Right ventricle myocardium inferior (tissue), 1 donor: ENCODE data around the gene MYO7A. TPM values are rescaled to one million over a fixed set of nuclear protein-coding genes. Genes with fewer than 3 reads are reported as not detected.
A peak's percentile ranks its signal among the peaks of the same experiment; 100 is the strongest.

Source experiments
- ATAC-seq: fragments of 200-7000 bp; cut with Tn5 transposase; one replicate; pipeline ENCODE4 v1.9.1; 2020; ENCODE audit warnings: mild to moderate bottlenecking, moderate library complexity
- DNase-seq: peaks from one replicate; pipeline ENCODE4 v3.0.0; 2021; ENCODE audit errors: missing footprints
- intact Hi-C: fragments of 100-400 bp; cut with DNase I; formaldehyde crosslinking; loops from one replicate; pipeline ENCODE4 v1.11.0; 2022
- total RNA-seq: library from RNA; stranded (reverse); fragmentation: NEBNext Ultra II Directional; extraction: Animal tissue kit (Norgen Biotek cat#: 25700); gene quantifications from one replicate; pipeline ENCODE4 v1.2.1, GENCODE V29; 2021
- donor health status: DM: no; HTN: yes; CAD: no; lungs with severe emphysema.

The MYO7A gene
- total RNA-seq, 1 donor from 2014 or later: 7.0 TPM

DNA sequence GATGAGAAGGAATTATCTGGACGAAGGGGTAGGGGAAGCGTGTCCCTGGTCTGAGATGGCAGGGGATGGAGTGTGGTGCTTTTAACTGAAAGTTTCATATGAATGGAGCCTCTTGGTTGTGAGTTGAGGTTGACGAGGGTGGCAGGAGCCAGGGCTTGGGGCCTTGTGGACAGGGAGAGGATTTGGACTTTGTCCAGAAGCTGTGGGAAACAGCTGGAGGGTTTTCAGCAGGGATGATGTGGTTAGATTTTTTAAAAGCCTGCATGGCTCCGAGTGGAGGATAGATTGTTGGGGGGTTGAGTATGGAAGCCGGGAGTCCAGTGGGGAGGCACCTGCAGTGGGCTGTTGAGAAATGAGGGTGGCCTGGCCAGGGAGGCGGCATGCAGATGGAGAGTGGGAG is 24.8 kb downstream of the MYO7A start:
- intact Hi-C loops: no loop called here
- DNase-seq: no peak

DNA sequence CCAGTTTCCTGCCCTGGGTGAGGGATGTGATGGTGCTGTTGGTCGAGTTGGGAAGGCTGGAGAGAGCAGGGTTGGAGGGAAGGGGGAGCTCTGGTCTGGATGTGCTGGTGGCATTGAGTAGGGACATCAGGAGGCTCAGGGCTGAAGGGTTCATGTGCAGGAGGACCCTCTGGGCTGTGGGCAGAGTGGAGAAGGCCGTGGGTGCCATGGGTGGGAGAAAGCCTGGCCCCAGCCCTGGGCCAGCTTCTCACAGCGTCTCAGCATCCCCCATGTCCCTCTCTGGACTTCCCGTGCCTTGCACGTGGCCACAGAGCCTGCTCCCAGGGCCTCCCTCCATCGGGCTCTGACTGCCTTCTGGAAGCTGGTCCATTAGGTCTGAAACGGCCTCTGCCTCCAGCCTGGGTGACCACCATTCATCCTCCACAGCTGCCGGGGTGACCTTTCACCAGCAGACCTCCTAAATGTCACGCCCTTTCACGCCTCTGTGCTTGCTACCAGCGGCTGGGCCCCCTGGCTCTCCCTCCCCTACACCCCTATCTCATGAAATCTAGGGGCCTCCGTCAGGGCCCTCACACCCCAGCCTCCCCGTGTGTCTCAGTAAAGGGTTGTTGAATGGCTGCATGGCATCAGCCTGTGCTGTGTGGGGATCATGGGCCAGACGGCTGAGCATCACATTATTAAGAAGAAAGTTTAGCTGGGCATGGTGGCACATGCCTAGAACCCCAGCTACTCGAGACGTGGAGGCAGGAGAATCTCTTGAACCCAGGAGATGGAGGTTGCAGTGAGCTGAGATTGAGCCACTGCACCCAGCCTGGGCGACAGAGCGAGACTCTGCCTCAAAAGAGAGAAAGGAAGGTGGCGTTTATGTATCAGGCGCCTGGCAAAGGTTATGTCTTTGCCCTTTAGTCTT is 25.5 kb downstream of the MYO7A start:
- DNase-seq (peak; percentile 60), ATAC-seq (no peak)
- intact Hi-C loops: no loop called here

More for the DNA sequence above, 24.8 kb downstream of the MYO7A start:
- no peak for ATAC-seq

DNA sequence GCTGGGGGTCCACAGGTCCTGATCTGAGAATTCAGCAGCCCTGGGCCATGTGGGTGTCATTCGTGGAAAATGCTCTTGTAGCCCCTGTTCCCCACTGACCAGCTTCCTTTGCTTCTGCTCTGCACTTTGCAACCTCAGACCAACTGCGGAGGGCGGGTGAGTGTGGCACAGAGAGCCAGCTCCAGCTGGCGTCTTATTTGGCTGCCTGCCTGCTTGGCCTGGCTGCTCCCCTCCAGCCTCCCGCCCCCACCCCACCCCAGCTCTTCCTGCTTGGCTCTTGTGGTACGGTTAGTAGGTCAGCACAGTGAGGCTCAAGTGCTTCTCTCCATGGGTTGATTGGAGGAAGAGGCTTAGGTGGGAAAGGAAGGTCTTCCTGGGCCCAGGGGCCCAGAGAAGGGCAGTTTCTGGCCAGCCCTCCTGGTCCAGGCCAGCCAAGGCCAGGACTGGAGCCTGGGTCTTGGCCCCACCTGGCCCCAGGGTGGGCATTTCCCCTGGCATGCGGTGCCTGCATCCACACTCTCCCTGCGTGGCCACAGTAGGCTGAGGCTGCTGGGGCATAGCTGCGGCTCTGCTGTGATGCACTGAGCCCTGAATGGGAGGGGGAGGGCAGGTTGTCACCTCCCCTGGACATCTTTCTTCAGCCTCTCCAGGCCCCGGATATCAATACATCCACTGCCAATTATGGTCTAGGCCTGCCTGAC is 26.5 kb downstream of the MYO7A start:
- peak; percentile 83 for DNase-seq
- intact Hi-C loops: no loop called here
- ATAC-seq: peak; percentile 82

DNA sequence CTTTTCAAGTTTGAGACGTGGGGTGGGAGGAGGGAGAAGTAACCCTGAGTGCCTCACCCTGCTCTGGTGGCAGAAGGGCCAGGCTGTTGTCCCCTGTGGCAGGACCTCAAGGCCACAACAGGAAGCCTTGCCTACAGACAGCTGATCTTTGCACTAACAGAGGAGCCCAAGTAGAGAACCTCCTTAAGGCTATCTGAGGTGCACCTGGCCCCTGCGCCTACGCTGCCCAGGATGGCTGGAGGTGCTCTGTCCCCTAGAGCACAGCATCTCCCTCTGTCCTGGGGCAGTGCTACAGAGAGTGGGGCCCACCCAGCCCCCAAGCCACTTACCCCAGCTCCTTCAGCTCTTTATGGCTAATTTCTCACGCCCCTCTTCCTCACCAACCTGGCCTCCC is 27.0 kb downstream of the MYO7A start:
- DNase-seq: peak; percentile 33
- intact Hi-C loops: no loop called here

DNA sequence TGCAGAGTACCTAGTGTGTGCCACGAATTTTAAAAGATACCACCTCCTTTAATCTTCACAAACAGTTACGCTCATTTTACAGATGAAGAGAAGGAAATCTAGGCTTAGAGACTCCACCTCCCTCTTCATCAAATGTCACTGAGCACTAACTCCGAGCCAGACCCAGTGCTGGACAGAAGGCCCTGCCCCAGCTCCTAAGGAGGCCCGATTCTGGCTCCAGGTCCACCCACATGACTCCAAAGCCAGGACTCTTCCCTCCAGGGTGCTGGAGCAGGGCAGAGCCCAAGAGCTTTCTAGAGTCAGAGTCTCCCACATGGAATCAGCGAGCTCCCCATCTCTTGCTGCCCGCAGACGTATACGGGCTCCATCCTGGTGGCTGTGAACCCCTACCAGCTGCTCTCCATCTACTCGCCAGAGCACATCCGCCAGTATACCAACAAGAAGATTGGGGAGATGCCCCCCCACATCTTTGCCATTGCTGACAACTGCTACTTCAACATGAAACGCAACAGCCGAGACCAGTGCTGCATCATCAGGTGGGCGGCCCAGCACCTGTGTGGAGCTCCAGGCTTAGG is 27.6 kb downstream of the MYO7A start:
- ATAC-seq (no peak), DNase-seq (no peak)
- intact Hi-C loops: no loop called here

More for the DNA sequence above, 27.0 kb downstream of the MYO7A start:
- ATAC-seq: no peak

DNA sequence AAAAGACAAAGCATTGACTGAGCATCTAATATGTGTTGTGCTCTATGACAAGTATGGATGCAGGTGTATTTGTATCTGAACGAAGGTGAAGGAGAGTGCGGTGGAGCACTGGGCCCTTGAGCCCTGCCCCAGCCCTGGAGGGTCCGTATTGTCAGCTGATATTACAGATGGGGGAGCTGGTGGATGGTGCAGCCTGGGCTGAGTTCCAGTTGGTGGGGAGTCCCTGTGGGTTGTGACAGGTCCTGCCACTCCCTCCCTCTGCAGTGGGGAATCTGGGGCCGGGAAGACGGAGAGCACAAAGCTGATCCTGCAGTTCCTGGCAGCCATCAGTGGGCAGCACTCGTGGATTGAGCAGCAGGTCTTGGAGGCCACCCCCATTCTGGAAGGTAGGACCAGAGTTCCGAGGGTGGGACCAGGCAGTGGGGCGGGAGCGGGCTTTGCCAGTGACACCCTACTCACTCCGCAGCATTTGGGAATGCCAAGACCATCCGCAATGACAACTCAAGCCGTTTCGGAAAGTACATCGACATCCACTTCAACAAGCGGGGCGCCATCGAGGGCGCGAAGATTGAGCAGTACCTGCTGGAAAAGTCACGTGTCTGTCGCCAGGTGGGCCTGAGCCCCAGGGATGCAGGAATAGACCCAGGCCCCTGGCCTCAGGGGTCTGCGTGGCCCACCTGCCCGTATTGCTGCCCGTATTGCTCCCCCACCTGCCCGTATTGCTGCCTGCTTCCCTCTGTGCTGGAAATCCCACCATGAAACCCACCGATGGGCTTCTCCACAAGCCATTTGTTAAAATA is 28.6 kb downstream of the MYO7A start:
- intact Hi-C loops: no loop called here
- ATAC-seq (no peak), DNase-seq (peak; percentile 59)

DNA sequence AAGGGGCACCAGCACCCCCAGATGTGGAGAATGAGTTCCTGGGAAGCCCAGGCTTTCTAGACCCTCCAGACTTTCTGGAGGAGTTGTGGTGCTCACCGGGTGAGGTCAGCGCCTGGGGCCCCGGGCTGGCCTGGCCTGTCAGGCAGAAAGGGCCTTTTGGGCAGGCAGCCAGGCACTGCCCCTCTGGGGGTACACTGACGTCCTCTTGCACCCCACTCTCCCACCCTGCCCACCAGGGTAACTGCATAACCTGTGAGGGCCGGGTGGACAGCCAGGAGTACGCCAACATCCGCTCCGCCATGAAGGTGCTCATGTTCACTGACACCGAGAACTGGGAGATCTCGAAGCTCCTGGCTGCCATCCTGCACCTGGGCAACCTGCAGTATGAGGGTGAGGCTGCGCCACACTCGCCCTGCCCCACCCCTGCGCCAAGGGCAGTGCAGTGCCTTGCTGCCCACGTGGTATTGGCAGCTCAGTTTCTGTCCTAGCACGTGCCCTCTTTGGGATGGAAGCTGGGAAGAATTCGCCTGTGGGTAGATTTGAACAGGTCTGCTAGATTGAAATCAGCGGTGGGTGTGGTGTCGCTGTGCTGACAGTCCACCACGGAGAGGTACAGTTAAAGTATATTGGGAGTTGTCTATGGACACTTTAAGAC is 30.1 kb downstream of the MYO7A start:
- DNase-seq (peak; percentile 9), ATAC-seq (no peak)
- intact Hi-C loops: no loop called here

DNA sequence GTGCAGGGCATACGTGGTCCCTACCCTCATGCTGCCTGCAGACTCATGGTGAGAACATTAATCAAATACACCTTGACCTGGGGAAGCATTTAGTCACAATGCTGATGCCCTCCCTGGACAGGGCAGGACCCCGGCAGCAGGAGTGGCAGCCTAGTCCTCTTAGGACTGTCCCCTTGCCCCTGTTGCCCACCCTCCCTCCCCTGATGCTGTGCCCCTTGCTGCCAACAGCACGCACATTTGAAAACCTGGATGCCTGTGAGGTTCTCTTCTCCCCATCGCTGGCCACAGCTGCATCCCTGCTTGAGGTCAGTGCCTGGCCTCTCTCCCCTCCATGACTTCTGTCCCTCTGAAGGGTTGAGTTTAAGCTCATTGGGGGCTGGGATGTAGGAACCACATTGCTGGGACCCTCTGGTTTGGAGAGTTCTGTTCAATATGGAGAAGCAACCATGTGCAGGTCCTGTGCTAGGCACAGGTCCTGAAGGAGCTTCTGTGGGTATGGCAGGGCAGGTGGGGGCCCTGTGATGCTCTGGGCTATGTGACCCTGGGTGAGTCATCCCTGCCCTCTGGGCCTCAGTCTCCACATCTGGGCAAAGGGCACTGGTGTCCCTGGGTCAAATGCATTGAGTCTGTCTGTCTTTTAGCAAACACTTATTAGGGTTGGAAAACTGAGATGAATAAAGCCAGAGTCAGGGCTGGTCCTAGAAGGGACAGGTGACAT is 31.3 kb downstream of the MYO7A start:
- DNase-seq (peak; percentile 56), ATAC-seq (no peak)
- intact Hi-C loops: no loop called here

DNA sequence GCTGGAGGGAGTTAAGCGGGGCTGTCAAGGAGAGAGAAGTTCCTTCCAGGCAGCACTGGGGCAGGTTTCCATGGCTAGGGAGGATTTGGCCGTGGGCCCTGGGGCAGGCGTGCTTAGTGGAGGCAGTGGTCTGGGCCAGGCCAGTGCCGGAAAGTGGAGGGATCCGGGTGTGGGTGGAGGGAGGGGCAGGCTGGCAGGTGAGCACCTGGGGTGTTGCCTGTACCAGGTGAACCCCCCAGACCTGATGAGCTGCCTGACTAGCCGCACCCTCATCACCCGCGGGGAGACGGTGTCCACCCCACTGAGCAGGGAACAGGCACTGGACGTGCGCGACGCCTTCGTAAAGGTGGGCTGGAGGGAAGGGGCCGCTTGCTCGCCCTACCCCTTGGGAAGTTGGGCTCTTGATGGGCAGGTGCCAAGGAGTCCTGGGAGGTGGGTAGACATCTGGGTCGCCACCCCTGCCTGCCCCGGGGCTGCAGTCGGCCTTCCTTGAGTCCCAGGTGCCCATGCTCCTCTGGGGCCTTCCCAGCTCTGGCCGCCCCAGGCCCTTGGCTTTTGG is 32.0 kb downstream of the MYO7A start:
- DNase-seq (peak; percentile 37), ATAC-seq (no peak)
- intact Hi-C loops: no loop called here

DNA sequence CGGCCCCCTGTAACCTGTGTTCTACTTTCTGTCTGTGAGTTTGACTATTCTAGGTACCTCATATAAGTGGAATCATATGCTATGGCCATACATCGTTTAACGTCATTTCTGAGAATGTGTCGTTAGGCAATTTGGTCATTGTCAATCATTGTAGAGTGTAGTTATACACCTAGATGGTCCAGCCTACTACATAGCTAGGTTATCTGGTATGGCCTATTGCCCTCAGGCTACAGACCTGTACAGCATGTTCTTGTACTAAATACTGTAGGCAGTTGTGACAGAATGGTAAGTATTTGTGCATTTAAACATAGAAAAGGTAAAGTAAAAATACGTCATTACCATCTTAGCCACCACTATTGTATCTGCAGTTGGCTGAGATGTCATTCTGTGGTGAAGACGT is 35.2 kb downstream of the MYO7A start:
- intact Hi-C loops: no loop called here
- no peak for ATAC-seq
- no peak for DNase-seq

DNA sequence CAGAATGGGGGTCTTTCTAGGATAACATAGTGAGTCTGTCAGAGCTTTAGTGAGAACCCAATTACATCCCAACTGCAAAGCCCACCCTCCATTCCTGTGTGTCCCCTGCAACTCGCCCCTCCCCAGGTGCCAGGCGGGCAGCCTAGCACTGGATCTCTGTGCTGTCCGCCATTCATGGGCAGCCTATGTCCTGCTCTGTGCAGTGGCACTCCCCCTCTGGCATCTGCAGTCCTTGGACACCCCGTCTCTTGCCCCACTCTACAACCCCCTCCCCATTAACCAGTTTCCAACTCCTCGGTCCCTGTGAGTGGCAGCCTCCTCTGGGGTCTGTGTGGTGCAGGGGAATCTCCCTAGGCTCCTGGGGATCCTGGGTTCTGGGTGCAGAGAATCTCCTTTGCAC is 37.0 kb downstream of the MYO7A start:
- no peak for ATAC-seq
- peak; percentile 34 for DNase-seq
- intact Hi-C loops: no loop called here

DNA sequence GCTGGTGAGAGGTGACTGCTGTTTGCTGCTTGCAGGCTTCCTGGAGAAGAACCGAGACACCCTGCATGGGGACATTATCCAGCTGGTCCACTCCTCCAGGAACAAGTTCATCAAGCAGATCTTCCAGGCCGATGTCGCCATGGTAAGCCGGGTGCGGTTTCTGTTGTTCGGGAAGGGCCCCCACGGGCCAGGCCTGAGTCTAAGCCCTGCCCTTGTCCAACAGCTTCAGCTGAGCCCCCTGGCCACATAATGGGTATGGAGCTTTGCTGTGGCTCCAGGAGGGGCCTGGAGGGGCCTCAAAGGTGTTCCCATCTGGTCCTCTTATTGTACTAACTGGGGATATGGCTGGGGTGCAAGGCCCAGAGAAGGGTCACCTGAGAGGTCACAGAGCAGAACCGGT is 38.0 kb downstream of the MYO7A start:
- DNase-seq (peak; percentile 35), ATAC-seq (no peak)
- intact Hi-C loops: no loop called here

DNA sequence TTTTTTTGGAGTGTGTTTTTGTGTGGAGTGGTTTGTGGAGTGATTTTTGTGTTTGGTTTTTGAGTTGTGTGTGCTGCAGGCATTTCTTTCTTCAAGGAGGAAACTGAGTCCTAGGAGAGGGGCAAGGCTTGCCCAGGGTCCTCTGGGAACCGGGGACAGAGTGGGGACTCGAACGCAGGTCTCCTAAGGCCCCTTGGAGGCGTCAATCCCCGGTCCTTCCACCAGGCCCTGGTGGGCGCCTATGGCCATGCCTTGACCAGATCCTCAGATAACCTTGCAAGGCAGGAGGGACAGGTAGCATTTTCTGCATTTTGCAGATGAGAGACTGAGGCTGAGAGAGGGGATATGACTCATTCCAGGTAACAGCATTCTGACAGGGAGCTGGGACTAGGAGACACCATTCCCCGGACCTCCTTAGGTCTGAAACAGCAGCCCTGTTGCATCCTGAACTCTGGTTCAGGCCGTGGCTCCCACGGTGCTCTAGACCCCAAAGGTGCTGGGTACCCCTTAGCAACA is 39.1 kb downstream of the MYO7A start:
- ATAC-seq (no peak), DNase-seq (peak; percentile 54)
- intact Hi-C loops: no loop called here

DNA sequence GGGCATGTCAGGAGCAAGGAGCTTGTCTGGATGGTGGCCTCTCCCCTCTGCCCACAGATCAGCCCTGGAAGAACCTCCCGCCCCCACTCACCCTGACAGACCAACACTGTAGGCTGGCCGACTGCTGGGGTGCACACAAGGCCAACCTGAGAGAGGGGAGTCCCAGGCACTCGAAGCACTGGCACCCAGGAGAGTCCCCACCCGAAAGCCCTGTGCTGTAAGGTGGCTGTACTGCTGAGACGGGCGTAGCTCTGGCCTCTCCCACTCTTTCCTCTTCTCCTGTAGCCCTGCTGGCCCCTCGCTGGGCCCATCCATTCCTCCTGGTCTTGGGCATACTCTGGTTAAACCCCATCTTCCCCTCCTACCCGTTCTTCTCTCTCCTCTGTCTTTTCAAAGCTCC is 39.7 kb downstream of the MYO7A start:
- ATAC-seq: no peak
- intact Hi-C loops: no loop called here
- peak; percentile 58 for DNase-seq

DNA sequence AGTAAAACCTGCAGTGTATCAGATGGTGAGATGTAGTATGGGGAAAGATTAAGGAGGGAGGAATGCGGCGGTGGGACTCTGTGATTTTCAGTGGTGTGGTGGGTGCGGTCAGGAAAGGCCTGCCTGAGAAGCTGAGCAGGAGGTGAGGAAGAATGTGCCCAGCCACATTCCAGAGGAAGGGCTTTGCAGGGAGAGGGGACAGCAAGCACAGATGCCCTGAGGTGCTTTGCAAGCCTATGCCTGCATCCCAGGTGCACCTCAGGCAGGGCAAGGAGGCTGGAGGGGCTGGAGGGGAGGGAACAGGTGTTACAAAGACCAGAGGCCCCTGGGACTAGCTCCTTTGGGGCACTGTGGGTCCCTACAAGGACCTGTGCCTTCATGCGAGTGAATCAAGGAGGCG is 42.1 kb downstream of the MYO7A start:
- intact Hi-C loops: no loop called here
- no peak for ATAC-seq
- no peak for DNase-seq

DNA sequence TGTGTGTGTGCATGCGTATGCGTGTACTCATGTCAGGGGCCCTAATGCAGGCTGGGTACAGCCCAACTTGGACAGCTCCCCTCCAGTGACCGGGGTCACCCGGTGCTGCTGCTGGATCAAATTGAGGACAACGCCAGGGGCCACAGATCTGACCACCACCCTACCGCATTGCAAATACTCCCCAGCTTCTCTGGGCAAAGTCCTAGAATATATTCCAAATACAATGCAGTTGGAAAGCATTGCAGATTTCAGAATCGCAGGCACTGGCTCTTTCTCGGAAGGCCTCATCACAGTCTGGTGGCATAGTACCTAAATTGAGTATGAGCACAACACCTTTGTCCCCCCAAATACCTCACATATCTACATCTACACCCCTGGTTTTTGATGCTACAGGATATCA is 43.2 kb downstream of the MYO7A start:
- intact Hi-C loops: no loop called here
- DNase-seq (peak; percentile 11), ATAC-seq (no peak)

DNA sequence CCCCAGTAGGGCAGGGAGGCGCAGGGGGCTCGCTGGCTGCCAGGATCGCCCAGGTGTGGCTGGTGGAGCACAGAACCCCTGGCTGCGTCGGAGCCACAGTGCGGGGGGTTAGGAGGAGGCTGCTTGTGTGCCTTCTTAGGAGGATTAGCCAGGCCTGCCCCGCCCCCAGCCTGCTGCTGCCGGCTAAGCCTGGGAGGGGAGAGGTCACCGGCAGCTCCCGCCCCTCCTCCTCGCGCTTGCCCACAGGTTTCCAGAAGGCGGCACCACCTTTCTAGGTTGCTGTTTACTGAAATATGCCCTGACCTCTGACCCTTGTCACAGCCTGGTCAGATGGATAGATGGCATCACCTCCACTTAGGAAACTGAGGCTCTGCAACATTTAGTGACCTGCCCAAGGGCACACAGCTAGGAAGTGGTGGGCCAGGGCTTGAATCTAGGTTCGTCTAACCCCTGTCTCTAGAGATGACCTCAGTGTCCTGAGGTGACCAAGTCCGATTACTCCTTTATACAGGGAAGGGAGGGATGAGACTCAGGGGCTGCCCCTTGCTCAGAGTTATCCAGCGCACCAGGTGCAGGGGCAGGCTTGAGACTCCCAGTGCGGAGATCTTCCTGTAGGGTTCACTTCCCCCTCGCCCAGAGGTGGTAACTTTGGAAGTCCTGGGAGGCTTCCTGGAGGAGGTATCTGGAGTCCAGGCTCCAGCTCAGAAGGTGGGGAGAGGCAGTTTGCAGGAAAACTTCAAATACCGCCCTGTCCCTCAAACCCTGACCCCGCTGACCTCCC is 44.0 kb downstream of the MYO7A start:
- intact Hi-C loops: no loop called here
- DNase-seq (peak; percentile 52), ATAC-seq (no peak)
